ENCODE results near the gene F7.
"Not testable (repeated sequence)": the region's sequence is repeated elsewhere in the genome, so short reads cannot be mapped to it uniquely, and the experiment has no call there.

Gene F7

GRCh38 chr13:113105921-113106452 is 396 bp downstream of the F7 start:
- Histone ChIP-seq H3K27ac (ENCODE audit: low read depth, low read length) (no peak overlapping the region), H3K9ac (ENCODE audit: low read length) (no peak overlapping the region), H3K79me2 (ENCODE audit: insufficient read depth, low read length) (no peaks in the 10 kb centered on the region), H3K27me3 (ENCODE audit: low read length) (0 out of 2 replicates have a peak, but pooled peaks cover 3% of the 10 kb centered on the region), H2AFZ (ENCODE audit: low read depth, low read length, severe bottlenecking) (no peak overlapping the region), H3K9me3 (ENCODE audit: insufficient read depth, low read length) (no peaks in the 10 kb centered on the region), H3K9me2 (replicated peaks; ENCODE audit: insufficient read depth, low read length) (no peaks in the 10 kb centered on the region), H3F3A (ENCODE audit: insufficient read depth) (no peaks in the 10 kb centered on the region), H3K4me2 (ENCODE audit: low read depth, low read length, poor library complexity, severe bottlenecking) (no peak overlapping the region), H3K36me3 (ENCODE audit: low read length) (no peaks in the 10 kb centered on the region), H3K4me3 (ENCODE audit: insufficient read depth, low read length, poor library complexity, severe bottlenecking) (no peak overlapping the region), H4K20me1 (ENCODE audit: low read depth, low read length) (no peaks in the 10 kb centered on the region)
- TF ChIP-seq EZH2phosphoT487 (conservative IDR thresholded peaks at IDR 0.05; ENCODE audit: low read length) = no peak
- TF ChIP-seq CTCF (IDR thresholded peaks at IDR 0.05; ENCODE audit: insufficient read depth, low read length, poor library complexity, severe bottlenecking) = no peak

- Histone ChIP-seq H3F3A (ENCODE audit: insufficient read depth) (no peaks in the 10 kb centered on the region), H3K9me2 (replicated peaks; ENCODE audit: insufficient read depth, low read length) (no peaks in the 10 kb centered on the region), H3K36me3 (ENCODE audit: low read length) (no peaks in the 10 kb centered on the region), H3K4me3 (ENCODE audit: insufficient read depth, low read length, poor library complexity, severe bottlenecking) (no peak overlapping the region), H2AFZ (ENCODE audit: low read depth, low read length, severe bottlenecking) (no peak overlapping the region), H3K27ac (ENCODE audit: low read depth, low read length) (no peak overlapping the region), H3K4me2 (ENCODE audit: low read depth, low read length, poor library complexity, severe bottlenecking) (no peak overlapping the region), H3K9me3 (ENCODE audit: insufficient read depth, low read length) (no peaks in the 10 kb centered on the region), H3K27me3 (ENCODE audit: low read length) (no peaks in the 10 kb centered on the region), H3K79me2 (ENCODE audit: insufficient read depth, low read length) (no peaks in the 10 kb centered on the region), H4K20me1 (ENCODE audit: low read depth, low read length) (no peaks in the 10 kb centered on the region), H3K9ac (ENCODE audit: low read length) (no peak overlapping the region)
- TF ChIP-seq EZH2phosphoT487 (conservative IDR thresholded peaks at IDR 0.05; ENCODE audit: low read length) (no peak), CTCF (IDR thresholded peaks at IDR 0.05; ENCODE audit: insufficient read depth, low read length, poor library complexity, severe bottlenecking) (no peak)
Measured at GRCh38 chr13:113106711-113107351, 1.2 kb downstream of the F7 start.

- H3F3A ChIP-seq (ENCODE audit: insufficient read depth); H3K79me2 ChIP-seq (ENCODE audit: insufficient read depth, low read length); H4K20me1 ChIP-seq (ENCODE audit: low read depth, low read length); H3K36me3 ChIP-seq (ENCODE audit: low read length); H3K4me3 ChIP-seq (ENCODE audit: insufficient read depth, low read length, poor library complexity, severe bottlenecking); H3K4me2 ChIP-seq (ENCODE audit: low read depth, low read length, poor library complexity, severe bottlenecking); H3K9ac ChIP-seq (ENCODE audit: low read length); H3K9me2 ChIP-seq (replicated peaks; ENCODE audit: insufficient read depth, low read length); H3K27me3 ChIP-seq (ENCODE audit: low read length); H3K9me3 ChIP-seq (ENCODE audit: insufficient read depth, low read length); H3K27ac ChIP-seq (ENCODE audit: low read depth, low read length); H2AFZ ChIP-seq (ENCODE audit: low read depth, low read length, severe bottlenecking): not testable (repeated sequence)
Measured at GRCh38 chr13:113108521-113108920, 2.9 kb downstream of the F7 start.
